PC-9 (cell line): ENCODE data around the gene ZNF492. TPM values are rescaled to one million over a fixed set of nuclear protein-coding genes. Genes with fewer than 3 reads are reported as not detected.

ENCODE experiments used
- BruUV-seq: library from RNA; stranded (reverse); fragments of 400-500 nt; replicated peaks from 2 replicates; lab custom pipeline; 2021; lab: Mats Ljungman, UMichigan
- CTCF ChIA-PET: fragments of 300-600 bp; sonication (Branson Sonifier 250); formaldehyde crosslinking; loops from one replicate; lab custom pipeline; 2022; ENCODE audit warnings: antibody characterized with exemption; lab: Charles Lee
- POLR2A ChIA-PET: fragments of 300-600 bp; sonication (Branson Sonifier 250); formaldehyde crosslinking; loops from one replicate; lab custom pipeline; 2022; ENCODE audit warnings: antibody characterized with exemption; ENCODE audit not compliant: unreplicated experiment; lab: Charles Lee
- DNase-seq, 2 experiments: peaks; one replicate each; pipeline versions ENCODE4 v3.0.0 to v3.0.0-alpha.2; 2015 to 2022; ENCODE audit warnings: mixed read lengths in 1 of 2
- H2AFZ ChIP-seq: fragments of 200-600 bp; sonication (generic); 2 replicates; pipeline ENCODE4 v1.8.1; 2017; ENCODE audit warnings: antibody characterized with exemption
- H3F3A ChIP-seq: fragments of 200-600 bp; sonication (generic); 2 replicates; pipeline ENCODE4 v1.8.1; 2017; ENCODE audit warnings: antibody characterized with exemption, mild to moderate bottlenecking, low read depth; ENCODE audit not compliant: insufficient read depth
- H3K27ac ChIP-seq: fragments of 200-600 bp; sonication (generic); 2 replicates; pipeline ENCODE4 v1.6.1; 2016; ENCODE audit warnings: mixed run types
- H3K27me3 ChIP-seq: fragments of 200-600 bp; sonication (generic); 2 replicates; pipeline ENCODE4 v1.6.1; 2016; ENCODE audit warnings: low read depth, mixed run types; ENCODE audit not compliant: insufficient read depth
- H3K36me3 ChIP-seq: fragments of 200-600 bp; sonication (generic); 2 replicates; pipeline ENCODE4 v1.6.1; 2016; ENCODE audit warnings: low read depth, mixed run types
- H3K4me1 ChIP-seq: fragments of 200-600 bp; sonication (generic); replicated peaks from 2 replicates; pipeline ENCODE4 v1.6.1; 2016; ENCODE audit warnings: mixed run types; ENCODE audit not compliant: insufficient read depth
- H3K4me2 ChIP-seq: fragments of 200-600 bp; sonication (generic); 2 replicates; pipeline ENCODE4 v1.6.1; 2017; ENCODE audit warnings: mixed run types
- H3K4me3 ChIP-seq: fragments of 200-600 bp; sonication (generic); 2 replicates; pipeline ENCODE4 v1.6.1; 2016; ENCODE audit warnings: mixed run types
- H3K79me2 ChIP-seq: fragments of 200-600 bp; sonication (generic); 2 replicates; pipeline ENCODE4 v1.6.1; 2017; ENCODE audit warnings: low read depth, mixed run types
- H3K9me2 ChIP-seq: fragments of 200-600 bp; sonication (generic); 2 replicates; pipeline ENCODE4 v1.8.1; 2017; ENCODE audit warnings: mild to moderate bottlenecking; ENCODE audit not compliant: insufficient read depth
- H3K9me3 ChIP-seq: fragments of 200-600 bp; sonication (generic); 2 replicates; pipeline ENCODE4 v1.8.1; 2016; ENCODE audit warnings: low read depth; ENCODE audit not compliant: insufficient read depth
- H4K20me1 ChIP-seq: fragments of 200-600 bp; sonication (generic); 2 replicates; pipeline ENCODE4 v1.8.1; 2017; ENCODE audit not compliant: insufficient read depth
- CTCF ChIP-seq: fragments of 200-600 bp; sonication (generic); conservative IDR thresholded peaks from 2 replicates; pipeline ENCODE4 v1.6.1; 2017; ENCODE audit warnings: mixed run types, antibody characterized with exemption, mild to moderate bottlenecking, moderate library complexity
- EZH2 ChIP-seq: fragments of 200-600 bp; sonication (generic); IDR thresholded peaks from 2 replicates; pipeline ENCODE4 v1.8.0; 2017; ENCODE audit warnings: antibody characterized with exemption, low read depth
- intact Hi-C: fragments of 100-400 bp; cut with micrococcal nuclease; formaldehyde crosslinking; loops from one replicate; pipeline ENCODE4 v1.10.0; 2022; ENCODE audit not compliant: unreplicated experiment
- total RNA-seq: library from RNA; stranded (reverse); gene quantifications from 2 replicates; pipeline ENCODE4 v1.2.3, GENCODE V29; 2021

Gene ZNF492
- total RNA-seq, 1 experiment from 2014 or later, result not detected

- no peak overlapping the region for H3K4me3 ChIP-seq
- BruUV-seq, result no TSS peak
- POLR2A ChIA-PET, result no interaction called here
- H3K9me3 ChIP-seq, result no peaks in the 10 kb centered on the region
- no peak overlapping the region for H2AFZ ChIP-seq
- CTCF ChIA-PET, result no interaction called here
- no peaks in the 10 kb centered on the region for H3K36me3 ChIP-seq
- no peaks in the 10 kb centered on the region for H3F3A ChIP-seq
- no peak overlapping the region for H3K4me2 ChIP-seq
- intact Hi-C loops, result no loop called here
- H4K20me1 ChIP-seq, result no peaks in the 10 kb centered on the region
- H3K79me2 ChIP-seq, result no peaks in the 10 kb centered on the region
- no peak for TF ChIP-seq EZH2
- TF ChIP-seq CTCF, result no peak
- DNase-seq, result no peak
- no peak overlapping the region for H3K27ac ChIP-seq
- H3K27me3 ChIP-seq, result no peaks in the 10 kb centered on the region
- no peaks in the 10 kb centered on the region for H3K4me1 ChIP-seq
- H3K9me2 ChIP-seq, result no peaks in the 10 kb centered on the region
These were observed 12.1 kb upstream of the ZNF492 start for GRCh38 chr19:22622020-22622419.

GRCh38 chr19:22622901-22623840, 11.0 kb upstream of the ZNF492 start:
- Histone ChIP-seq H3K79me2 (no peaks in the 10 kb centered on the region), H2AFZ (no peak overlapping the region), H3K4me3 (no peak overlapping the region), H3K27me3 (no peaks in the 10 kb centered on the region), H4K20me1 (no peaks in the 10 kb centered on the region), H3K9me2 (no peaks in the 10 kb centered on the region), H3K9me3 (no peaks in the 10 kb centered on the region), H3K4me2 (no peak overlapping the region), H3K36me3 (no peaks in the 10 kb centered on the region), H3K4me1 (no peaks in the 10 kb centered on the region), H3K27ac (no peak overlapping the region), H3F3A (no peaks in the 10 kb centered on the region)
- BruUV-seq, result no TSS peak
- intact Hi-C loops, result no loop called here
- no peak for TF ChIP-seq CTCF
- TF ChIP-seq EZH2, result no peak
- POLR2A ChIA-PET, result no interaction called here
- DNase-seq, result no peak
- CTCF ChIA-PET, result no interaction called here

- Histone ChIP-seq H3K4me1 (no peaks in the 10 kb centered on the region), H3K79me2 (no peaks in the 10 kb centered on the region), H3K4me3 (no peak overlapping the region), H3K4me2 (no peak overlapping the region), H3F3A (no peaks in the 10 kb centered on the region), H2AFZ (no peak overlapping the region), H3K27ac (no peak overlapping the region), H3K9me2 (no peaks in the 10 kb centered on the region), H4K20me1 (no peaks in the 10 kb centered on the region), H3K9me3 (peaks cover under 1% of the 10 kb centered on the region; the same call in 1 of the 2 replicates), H3K27me3 (no peaks in the 10 kb centered on the region), H3K36me3 (no peaks in the 10 kb centered on the region)
- CTCF ChIA-PET, result no interaction called here
- no peak for DNase-seq
- intact Hi-C loops, result no loop called here
- BruUV-seq, result no TSS peak
- no peak for TF ChIP-seq EZH2
- TF ChIP-seq CTCF, result no peak
- POLR2A ChIA-PET, result no interaction called here
These were observed 10.3 kb upstream of the ZNF492 start for GRCh38 chr19:22623841-22624221.
